Stimulated activated CD8-positive, alpha-beta memory T cell treated with anti-CD3 and anti-CD28 coated beads, Interleukin-7, amount 100 ng/mL, for 1 hour (primary cell): Measurements from ENCODE around the gene CALHM1.

ENCODE experiments used
- DNase-seq, 2 donors: peaks; one replicate each; pipeline ENCODE4 v3.0.0-alpha.2; 2020; ENCODE audit warnings: low read depth in 2 of 2

Gene CALHM1

GRCh38 chr10:103455235-103455634 lies 3.5 kb downstream of the CALHM1 start:
- no peak for DNase-seq

GRCh38 chr10:103454026-103454425 lies 4.7 kb downstream of the CALHM1 start:
- DNase-seq: no peak

GRCh38 chr10:103452506-103453230 lies 6.0 kb downstream of the CALHM1 start:
- no peak for DNase-seq

GRCh38 chr10:103451831-103452505 lies 6.7 kb downstream of the CALHM1 start, which contains the start of gene CALHM2:
Gene CALHM2, minus strand, starts transcription at chr10:103452370. Its CDS starts 2,429 bp downstream, at chr10:103449941.
- peak; percentile 22 to 29 for DNase-seq

GRCh38 chr10:103451091-103451813 lies 7.4 kb downstream of the CALHM1 start:
- DNase-seq: peak; percentile 19 to 21

GRCh38 chr10:103450201-103450695 lies 8.5 kb downstream of the CALHM1 start:
- DNase-seq: no peak

- DNase-seq: no peak
These were observed 9.2 kb downstream of the CALHM1 start for GRCh38 chr10:103449208-103450144.

GRCh38 chr10:103448746-103449145 lies 10.0 kb downstream of the CALHM1 start:
- no peak for DNase-seq

- no peak for DNase-seq
These were observed 11.5 kb downstream of the CALHM1 start for GRCh38 chr10:103447187-103447586.

- no peak for DNase-seq
These were observed 12.7 kb downstream of the CALHM1 start for GRCh38 chr10:103445767-103446567.

GRCh38 chr10:103445366-103445765 lies 13.3 kb downstream of the CALHM1 start:
- no peak for DNase-seq

GRCh38 chr10:103444478-103444877 lies 14.2 kb downstream of the CALHM1 start:
- no peak for DNase-seq

GRCh38 chr10:103443475-103444185 lies 15.1 kb downstream of the CALHM1 start:
- DNase-seq: no peak

- DNase-seq: no peak
These were observed 16.7 kb downstream of the CALHM1 start for GRCh38 chr10:103442031-103442461.

GRCh38 chr10:103441611-103442010 lies 17.1 kb downstream of the CALHM1 start:
- no peak for DNase-seq

GRCh38 chr10:103441206-103441605 lies 17.5 kb downstream of the CALHM1 start:
- DNase-seq: no peak

GRCh38 chr10:103440416-103440815 lies 18.3 kb downstream of the CALHM1 start:
- no peak for DNase-seq

GRCh38 chr10:103439776-103440175 lies 18.9 kb downstream of the CALHM1 start:
- no peak for DNase-seq

GRCh38 chr10:103433858-103434257 lies 24.8 kb downstream of the CALHM1 start:
- DNase-seq: no peak

GRCh38 chr10:103431902-103432301 lies 26.8 kb downstream of the CALHM1 start:
- no peak for DNase-seq
